ENCODE measurements around the gene SEPTIN12.

SEPTIN12 gene

GRCh38 chr16:4814542-4815173 is 26.5 kb upstream of the SEPTIN12 start:
- no peak for DNase-seq (ENCODE audit: extremely low spot score)
- POLR2A ChIA-PET = no interaction called here
- CTCF ChIA-PET = interaction anchor here (0.9 to 1.5 kb wide), 2 partner anchors 11 to 12 kb away, joined by 3 to 5 read pairs; partner anchors contain the start of gene ROGDI
- no peak for TF ChIP-seq CTCF (IDR thresholded peaks at IDR 0.05; ENCODE audit: control extremely low read depth, extremely low read depth, low read depth, missing control alignments)

DNA sequence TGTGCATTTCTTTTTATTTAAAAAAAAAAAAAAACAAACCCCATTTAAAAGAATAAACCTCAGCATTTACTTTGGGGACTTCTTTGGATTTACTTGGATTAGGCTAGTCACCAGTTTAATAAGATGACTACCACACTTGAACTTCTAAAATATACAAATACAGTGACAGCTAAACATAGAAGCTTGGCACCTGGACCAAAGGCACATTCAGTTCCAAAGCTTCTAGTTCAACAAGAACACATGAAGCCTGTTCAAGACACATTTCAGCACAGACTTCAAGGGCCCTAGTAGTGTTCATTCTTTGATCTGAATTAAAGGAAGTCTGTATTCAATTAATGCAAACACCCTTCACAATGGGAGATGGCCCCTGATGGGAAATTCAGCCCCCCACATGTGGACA is 25.9 kb upstream of the SEPTIN12 start:
- DNase-seq (ENCODE audit: extremely low spot score) = no peak
- no peak for TF ChIP-seq CTCF (IDR thresholded peaks at IDR 0.05; ENCODE audit: control extremely low read depth, extremely low read depth, low read depth, missing control alignments)
- CTCF ChIA-PET = interaction anchor here (1.5 kb wide), 1 partner anchor 12 kb away, joined by 5 read pairs; no protein-coding TSS in a partner anchor
- POLR2A ChIA-PET = no interaction called here

DNA sequence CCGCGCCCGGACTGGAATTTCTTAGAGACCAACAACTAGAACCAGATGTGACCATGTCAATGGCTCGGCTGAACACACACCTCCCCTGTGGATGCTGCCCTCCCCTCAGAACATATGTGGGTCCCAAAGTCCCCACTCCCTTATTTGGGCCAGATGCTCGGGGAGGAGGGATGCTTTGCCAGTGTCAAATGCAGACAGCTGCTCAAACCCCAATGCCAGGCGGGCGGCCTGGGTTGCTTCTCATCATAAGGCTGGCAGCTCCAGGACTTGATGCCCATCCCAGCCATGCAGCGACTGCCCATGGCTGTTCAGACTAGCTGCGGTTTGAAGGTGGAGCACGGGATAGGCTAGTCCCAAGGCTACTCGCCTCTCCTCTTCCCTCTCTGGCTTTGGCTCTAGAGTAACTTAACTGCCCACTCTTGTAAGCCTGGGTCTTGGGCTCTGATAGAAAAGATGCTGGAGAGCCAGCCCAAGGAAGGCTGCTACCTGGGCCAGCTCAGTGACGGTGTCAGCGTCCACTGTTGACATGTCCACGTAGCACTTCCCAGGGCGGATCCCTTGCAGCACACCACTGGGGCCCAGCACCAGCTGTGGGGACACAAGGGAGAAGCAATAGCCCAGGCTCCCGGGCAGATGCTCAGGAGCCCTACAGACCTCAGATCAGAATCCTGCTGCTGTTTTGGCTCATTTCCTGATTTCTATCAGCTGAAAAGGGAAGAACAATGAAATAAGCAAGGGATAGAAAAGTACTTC is 25.3 kb upstream of the SEPTIN12 start:
- TF ChIP-seq CTCF (IDR thresholded peaks at IDR 0.05; ENCODE audit: control extremely low read depth, extremely low read depth, low read depth, missing control alignments) = no peak
- POLR2A ChIA-PET = interaction anchor here (0.6 kb wide), 1 partner anchor 213 kb away, joined by 3 read pairs; no protein-coding TSS in a partner anchor
- no peak for DNase-seq (ENCODE audit: extremely low spot score)
- CTCF ChIA-PET = interaction anchor here (1.5 kb wide), 1 partner anchor 12 kb away, joined by 5 read pairs; no protein-coding TSS in a partner anchor

DNA sequence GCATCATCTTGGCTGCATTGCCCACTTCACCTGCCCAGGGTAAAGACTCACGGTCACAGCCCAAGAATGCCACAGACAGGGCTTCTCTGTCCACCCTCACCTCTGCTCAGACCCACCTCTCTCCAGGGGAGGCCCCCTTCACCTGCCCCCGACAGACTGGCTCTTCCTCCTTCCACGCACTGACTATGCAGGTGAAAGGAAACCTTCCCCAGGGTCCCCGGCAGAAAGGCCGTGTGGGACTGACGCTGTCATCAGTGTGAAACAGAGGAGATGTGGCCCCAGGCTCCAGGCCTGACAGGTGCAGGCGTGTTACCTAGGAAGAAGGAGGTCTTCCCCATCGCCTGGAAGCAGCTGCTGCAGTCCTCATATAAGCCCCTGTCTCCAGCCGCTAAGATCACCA is 23.6 kb upstream of the SEPTIN12 start:
- ChIA-PET CTCF (interaction anchor here (0.5 to 1.2 kb wide), 2 partner anchors 9 to 161 kb away, joined by 3 to 4 read pairs; partner anchors contain the start of gene ROGDI), POLR2A (interaction anchor here (0.6 kb wide), 1 partner anchor 55 kb away, joined by 3 read pairs; no protein-coding TSS in a partner anchor)
- no peak for TF ChIP-seq CTCF (IDR thresholded peaks at IDR 0.05; ENCODE audit: control extremely low read depth, extremely low read depth, low read depth, missing control alignments)
- no peak for DNase-seq (ENCODE audit: extremely low spot score)

- TF ChIP-seq CTCF (IDR thresholded peaks at IDR 0.05; ENCODE audit: control extremely low read depth, extremely low read depth, low read depth, missing control alignments) = no peak
- CTCF ChIA-PET = interaction anchor here (1.2 to 1.4 kb wide), 2 partner anchors 10 to 21 kb away, joined by 3 read pairs; no protein-coding TSS in a partner anchor
- POLR2A ChIA-PET = interaction anchor here (0.6 kb wide), 2 partner anchors 19 to 55 kb away, joined by 3 to 11 read pairs; no protein-coding TSS in a partner anchor
- DNase-seq (ENCODE audit: extremely low spot score) = no peak
Observed at GRCh38 chr16:4811242-4811641, 23.1 kb upstream of the SEPTIN12 start.

DNA sequence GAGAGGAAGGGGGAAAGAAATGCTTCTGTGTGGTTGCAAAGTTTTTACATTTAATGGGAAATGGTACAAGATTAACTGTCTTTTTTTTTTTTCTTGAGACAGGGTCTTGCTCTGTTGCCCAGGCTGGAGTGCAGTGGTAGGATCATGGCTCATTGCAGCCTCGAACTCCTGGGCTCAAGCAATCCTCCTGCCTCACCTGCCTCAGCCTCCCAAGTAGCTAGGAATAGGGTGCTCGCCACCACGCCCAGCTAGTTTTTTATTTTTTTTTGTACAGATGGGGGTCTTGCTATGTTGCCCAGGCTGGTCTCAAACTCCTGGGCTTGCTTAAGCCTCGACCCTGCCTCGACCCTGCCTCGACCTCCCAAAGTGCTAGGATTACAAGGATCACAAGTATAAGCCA is 18.1 kb upstream of the SEPTIN12 start:
- DNase-seq (ENCODE audit: extremely low spot score) = no peak
- POLR2A ChIA-PET = no interaction called here
- TF ChIP-seq CTCF (IDR thresholded peaks at IDR 0.05; ENCODE audit: control extremely low read depth, extremely low read depth, low read depth, missing control alignments) = no peak
- CTCF ChIA-PET = interaction anchor here (0.6 to 1.3 kb wide), 2 partner anchors 13 to 14 kb away, joined by 3 read pairs; no protein-coding TSS in a partner anchor

Data from GM10248 (cell line).